SH-SY5Y (cell line): ENCODE measurements around the gene ATG7.

ENCODE experiments used
- GATA2 ChIP-seq: IDR thresholded peaks from 2 replicates; pipeline ENCODE4 v1.6.1; 2011; ENCODE audit warnings: mild to moderate bottlenecking, low read depth, low read length
- GATA3 ChIP-seq: IDR thresholded peaks from 2 replicates; pipeline ENCODE4 v1.6.1; 2011; ENCODE audit warnings: low read depth, mild to moderate bottlenecking, low read length, moderate library complexity

Gene ATG7

GRCh38 chr3:11452885-11453847 is 181.0 kb downstream of the ATG7 start:
- TF ChIP-seq GATA3: no peak
- no peak for TF ChIP-seq GATA2

DNA sequence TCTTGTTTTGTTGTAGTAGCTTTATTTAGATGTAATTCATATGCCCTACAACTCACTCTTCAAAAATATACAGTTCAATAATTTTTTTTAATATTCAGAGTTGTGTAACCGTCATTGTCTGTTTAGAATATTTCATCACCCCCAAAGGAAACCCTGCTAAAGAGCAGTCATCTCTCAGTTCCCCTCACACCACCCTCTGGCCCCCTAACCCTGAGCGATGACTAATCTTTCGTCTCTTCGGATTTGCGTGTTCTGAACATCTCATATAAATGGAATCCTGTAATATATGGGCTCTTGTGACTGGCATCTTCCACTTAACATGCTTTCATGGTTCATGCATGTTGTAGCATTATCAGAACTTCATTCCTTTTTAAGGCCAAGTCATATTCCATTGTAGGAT is 183.8 kb downstream of the ATG7 start:
- no peak for TF ChIP-seq GATA2
- TF ChIP-seq GATA3: no peak

DNA sequence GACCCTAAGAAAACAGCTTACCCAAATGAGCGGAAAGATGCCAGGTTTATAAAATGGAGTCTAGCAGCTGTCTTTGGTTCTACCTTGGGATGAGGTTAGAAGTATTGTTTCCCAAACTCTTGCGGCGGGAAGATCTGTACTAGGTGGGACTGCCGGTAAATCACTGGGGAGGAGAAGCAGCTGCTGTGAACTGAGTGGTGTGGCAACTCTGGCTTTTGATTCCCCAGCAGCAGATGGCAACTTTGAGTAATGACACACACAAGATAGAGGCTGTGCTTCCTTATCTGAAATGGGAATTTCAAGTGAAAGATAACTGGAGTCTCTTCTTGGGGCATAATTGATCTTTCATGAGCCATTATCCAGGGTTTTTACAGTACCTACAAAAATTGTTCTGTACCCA is 184.9 kb downstream of the ATG7 start:
- TF ChIP-seq GATA3: no peak
- no peak for TF ChIP-seq GATA2

- TF ChIP-seq GATA3 (no peak), GATA2 (no peak)
These were observed 187.1 kb downstream of the ATG7 start for GRCh38 chr3:11459186-11459824.

DNA sequence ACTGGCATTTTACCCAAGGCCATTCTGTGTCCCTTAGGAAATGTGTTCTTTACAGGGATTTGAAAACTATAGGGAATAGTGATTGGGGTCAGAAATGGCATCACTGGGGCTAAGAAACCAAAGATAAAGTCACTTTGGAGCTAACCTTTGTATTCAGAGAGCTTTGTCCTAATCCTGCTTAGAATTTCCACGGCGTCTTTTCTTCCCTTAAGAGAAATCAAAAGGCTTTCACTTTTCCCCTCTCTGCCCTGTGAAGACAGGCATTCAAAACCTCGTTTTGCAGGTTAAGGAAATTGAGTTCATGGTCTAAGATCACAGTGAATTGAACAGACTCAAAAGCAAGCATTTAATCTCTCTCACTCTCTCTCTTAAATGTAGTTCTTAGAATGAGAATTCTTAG is 189.0 kb downstream of the ATG7 start:
- TF ChIP-seq GATA3 (no peak), GATA2 (no peak)

DNA sequence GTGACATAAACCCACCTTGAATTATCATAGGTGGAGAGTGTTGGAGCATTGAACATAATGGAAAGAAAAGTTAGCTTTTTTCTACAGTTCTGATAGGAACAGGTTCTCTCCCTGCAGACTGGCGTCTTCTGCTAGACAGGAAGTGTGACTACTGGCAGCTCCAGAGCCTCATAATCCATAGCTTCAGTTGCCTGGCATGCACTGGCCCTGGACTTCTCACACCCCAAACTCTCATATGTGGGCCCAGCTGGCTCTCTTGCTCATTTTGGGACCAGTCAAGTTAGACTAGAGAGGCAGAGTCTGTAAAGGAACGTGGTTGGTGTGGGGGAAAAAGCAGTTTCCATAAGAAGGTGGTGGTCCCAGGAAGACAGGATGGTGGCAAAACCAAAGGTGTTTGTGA is 191.4 kb downstream of the ATG7 start:
- TF ChIP-seq GATA3: no peak
- TF ChIP-seq GATA2: no peak

- TF ChIP-seq GATA3: no peak
- no peak for TF ChIP-seq GATA2
These were observed 192.2 kb downstream of the ATG7 start for GRCh38 chr3:11464356-11464755.

GRCh38 chr3:11465744-11466616 is 193.8 kb downstream of the ATG7 start:
- TF ChIP-seq GATA2 (no peak), GATA3 (no peak)

GRCh38 chr3:11467875-11468274 is 195.7 kb downstream of the ATG7 start:
- TF ChIP-seq GATA3: no peak
- no peak for TF ChIP-seq GATA2

GRCh38 chr3:11470031-11470853 is 198.0 kb downstream of the ATG7 start:
- TF ChIP-seq GATA2 (no peak), GATA3 (no peak)

DNA sequence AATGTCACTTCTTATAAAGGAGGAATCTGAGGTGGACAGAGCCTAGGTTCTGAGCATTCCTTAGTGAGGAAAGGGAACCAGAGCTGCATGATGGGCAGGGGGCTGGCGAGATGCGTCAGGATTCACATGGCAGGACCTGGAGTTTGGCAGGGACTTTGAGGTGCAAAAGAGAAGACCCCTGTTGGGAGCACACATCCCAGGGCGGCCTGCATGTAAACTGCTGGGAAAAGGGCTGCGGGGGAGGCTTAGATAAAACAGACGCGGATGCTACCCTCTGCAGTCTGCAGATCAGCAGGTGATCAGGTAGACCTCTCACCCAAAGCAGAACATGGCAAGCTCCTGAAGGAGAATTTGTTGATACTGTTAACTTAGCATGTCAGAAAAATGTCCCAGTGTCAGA is 203.1 kb downstream of the ATG7 start:
- TF ChIP-seq GATA2 (no peak), GATA3 (no peak)

DNA sequence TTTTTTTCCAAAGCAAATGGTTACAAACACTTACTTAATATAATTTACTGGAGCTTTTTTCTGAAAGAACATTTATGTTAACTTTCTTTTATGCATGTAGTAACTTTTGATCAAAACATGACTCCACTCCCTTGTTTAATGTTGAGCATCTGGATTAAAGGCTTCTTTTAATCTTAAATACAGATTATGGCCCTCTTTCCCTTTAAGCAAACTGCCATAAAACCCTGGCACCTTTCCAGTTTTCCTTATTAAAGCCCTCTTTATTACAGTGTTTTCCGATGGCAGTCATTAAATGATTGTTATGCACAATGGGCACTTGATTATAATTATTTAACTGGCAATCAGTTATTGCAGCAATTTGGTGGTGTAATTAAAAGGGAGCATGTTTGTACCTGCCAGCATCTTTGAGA is 204.5 kb downstream of the ATG7 start:
- TF ChIP-seq GATA3: no peak
- TF ChIP-seq GATA2: no peak

- no peak for TF ChIP-seq GATA2
- TF ChIP-seq GATA3: no peak
These were observed 205.3 kb downstream of the ATG7 start for GRCh38 chr3:11477407-11477911.
